Left renal cortex interstitium (tissue), 4 donors: ENCODE results near the gene APBA1. TPM values are rescaled to one million over a fixed set of nuclear protein-coding genes. Genes with fewer than 3 reads are reported as not detected.

ENCODE experiments used
- DNase-seq, 4 donors: peaks; one replicate each; pipeline ENCODE4 v3.0.0-alpha.2; 2013; ENCODE audit warnings: low read depth in 4 of 4, low spot score in 2 of 4, missing footprints in 1 of 4
- polyA plus RNA-seq, 4 donors: library from polyadenylated mRNA; unstranded; fragments of 120-200 nt; gene quantifications; one replicate each; pipeline ENCODE4 v1.2.1, GENCODE V29; 2013; ENCODE audit not compliant: insufficient read length in 4 of 4

The APBA1 gene
- polyA plus RNA-seq, 4 donors: 13.6 to 17.8 (median 16.6) TPM

GRCh38 chr9:69380301-69380700 is 291.9 kb downstream of the APBA1 start:
- no peak for DNase-seq

DNA sequence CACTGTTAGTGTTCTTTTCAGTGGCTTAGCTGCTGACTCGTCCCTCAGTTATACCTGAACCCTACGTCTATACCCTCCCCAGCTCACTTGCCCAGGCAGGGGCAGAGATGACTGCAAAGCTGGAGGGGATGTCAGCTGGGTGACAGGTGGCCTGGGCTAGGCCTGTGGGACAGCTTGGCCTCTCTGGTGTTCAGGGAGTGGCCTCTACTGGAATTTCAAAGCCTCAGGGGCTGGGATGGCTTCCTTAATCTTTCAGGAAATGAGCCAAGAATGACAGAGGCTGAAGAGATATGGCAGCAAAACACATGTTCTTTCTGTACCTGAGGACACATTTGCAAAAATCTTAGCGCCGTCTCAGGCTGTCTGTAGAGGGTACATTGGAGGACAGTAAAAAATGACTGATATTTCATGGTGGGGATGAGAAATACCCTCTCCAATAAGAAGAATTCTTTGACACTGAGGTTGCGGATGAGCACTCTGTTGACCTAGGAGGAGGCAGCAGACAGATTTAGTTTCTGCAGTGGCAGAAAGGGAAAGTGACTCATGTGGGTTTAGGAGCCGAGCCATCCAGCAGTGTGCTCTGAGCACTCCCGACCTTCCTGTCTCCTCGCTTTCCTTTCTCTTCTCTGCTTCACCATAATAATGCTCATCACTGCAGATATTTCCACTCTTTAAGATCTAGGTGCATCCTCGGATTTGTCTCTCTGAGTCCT is 292.7 kb downstream of the APBA1 start:
- DNase-seq: no peak

GRCh38 chr9:69377981-69378380 is 294.2 kb downstream of the APBA1 start:
- DNase-seq: no peak

Other genes starting within 250 kb of the APBA1 start
- 10 to 100 TPM; 48.0 to 64.6 (median 53.0) TPM for gene PTAR1, start 87.6 kb upstream of the APBA1 start, polyA plus RNA-seq
- 1 to 10 TPM; 1.3 to 2.0 (median 1.6) TPM for gene CFAP95, start 148.4 kb upstream of the APBA1 start, polyA plus RNA-seq